Motor neuron (in vitro differentiated cells): ENCODE measurements around the gene CFH. TPM values are rescaled to one million over a fixed set of nuclear protein-coding genes. Genes with fewer than 3 reads are reported as not detected.
"Not testable (repeated sequence)": the region's sequence is repeated elsewhere in the genome, so short reads cannot be mapped to it uniquely, and the experiment has no call there.

Experiments
- ATAC-seq, 8 experiments: fragments of 200-7000 bp; cut with Tn5 transposase; replicated peaks in 6 of 8; 2 replicates each; pipeline ENCODE4 v1.8.0; 2021; ENCODE audit warnings: mild to moderate bottlenecking in 8 of 8, moderate library complexity in 8 of 8
- H3K27ac ChIP-seq, 2 donors: fragments of 250-450 bp; sonication (Bioruptor Pico); 2 replicates each; pipeline ENCODE4 v1.9.0; 2021; ENCODE audit warnings: antibody characterized with exemption in 2 of 2, mild to moderate bottlenecking in 2 of 2, moderate library complexity in 1 of 2
- H3K4me1 ChIP-seq, 2 donors: fragments of 250-450 bp; sonication (Bioruptor Pico); replicated peaks in 1 of 2; 2 replicates each; pipeline ENCODE4 v1.6.1; 2021; ENCODE audit warnings: antibody characterized with exemption in 2 of 2, mild to moderate bottlenecking in 2 of 2, moderate library complexity in 1 of 2
- H3K4me3 ChIP-seq, 5 donors: fragments of 250-450 bp; sonication (Bioruptor Pico); 2 replicates each; pipeline ENCODE4 v1.9.0; 2021; ENCODE audit warnings: antibody characterized with exemption in 5 of 5, mild to moderate bottlenecking in 5 of 5, moderate library complexity in 4 of 5
- WGBS, 10 experiments: fragments of 450-650 bp; shearing (Covaris generic); methylation state at CpG; one replicate each; pipeline ENCODE4 v1.0.0; 2022; 5-methylcytosine and 5-hydroxymethylcytosine counted together
- in situ Hi-C, 9 experiments: fragments of 400-800 bp; cut with MboI; loops; one replicate each; pipeline ENCODE4 v1.15.0; 2021; ENCODE audit warnings: low sequenced_read_pairs in 9 of 9, low pct_unique_long_range_greater_than_20kb in 2 of 9; ENCODE audit not compliant: unreplicated experiment in 9 of 9
- total RNA-seq, 8 experiments: library from RNA; unstranded; fragments of 300-600 nt; gene quantifications; 2 replicates each; pipeline versions ENCODE4 v1.2.3 to v1.2.4, GENCODE V29; 2022

The CFH gene
- total RNA-seq, 8 experiments from 2014 or later, result 0.09 to 174 (median 53.1) TPM; not detected in 2

DNA sequence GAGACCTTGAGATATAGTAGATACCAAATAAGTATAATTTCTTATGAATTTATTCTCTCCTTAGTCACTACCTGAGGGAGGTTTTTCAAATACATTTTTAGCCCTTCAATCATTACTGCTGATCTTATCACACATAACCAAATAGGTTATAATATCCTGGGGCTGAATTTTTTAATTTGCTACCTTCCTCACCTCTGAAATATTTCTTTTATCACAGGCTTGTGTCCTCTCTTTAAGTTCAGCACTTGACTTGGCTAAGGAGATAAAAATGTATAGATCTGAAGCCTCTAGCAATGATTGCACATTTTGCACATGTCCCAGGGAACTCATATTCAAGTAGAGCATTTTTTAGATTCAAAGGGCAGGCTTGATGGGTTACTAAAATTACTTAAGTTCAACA is 23.1 kb downstream of the CFH start:
- no peak for ATAC-seq
- in situ Hi-C loops, result loop anchor here in 6 of 9 experiments (25.0 kb wide), 3 partner anchors 338 to 538 kb away; no protein-coding TSS in a partner anchor
- Histone ChIP-seq H3K27ac (no peak overlapping the region), H3K4me1 (no peaks in the 10 kb centered on the region), H3K4me3 (no peak overlapping the region)

GRCh38 chr1:196677781-196678509 is 26.1 kb downstream of the CFH start:
- Histone ChIP-seq H3K4me1 (no peaks in the 10 kb centered on the region), H3K4me3 (no peak overlapping the region), H3K27ac (no peak overlapping the region)
- ATAC-seq, result no peak
- in situ Hi-C loops, result no loop called here
- WGBS, 10 experiments, result 40 to 81% (median 63%) methylated on average over 1 to 2 of the region's 2 CpGs

DNA sequence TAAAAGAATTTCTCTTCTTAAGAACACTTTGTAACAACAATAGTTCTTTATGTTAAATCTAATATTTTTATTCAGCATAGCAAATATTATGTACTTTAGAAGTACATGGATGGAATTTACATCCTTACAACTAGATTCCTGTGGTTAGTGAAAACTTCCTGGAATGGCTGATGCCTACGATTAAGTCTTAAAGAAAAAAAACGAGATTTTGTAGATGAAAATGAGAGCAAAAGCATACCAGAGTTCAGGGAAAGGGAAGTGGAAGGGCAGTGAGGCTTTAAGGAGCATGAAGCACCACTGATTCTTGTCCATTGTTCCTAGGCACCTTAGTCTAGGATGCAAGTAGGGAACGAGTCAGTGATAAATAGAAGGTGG is 26.7 kb downstream of the CFH start:
- Histone ChIP-seq H3K27ac (no peak overlapping the region), H3K4me3 (no peak overlapping the region), H3K4me1 (no peaks in the 10 kb centered on the region)
- WGBS, 10 experiments, result 9 to 75% (median 55%) methylated on average over 1 to 3 of the region's 3 CpGs; no CpG with 5 or more reads in 1 of the 10 experiments
- in situ Hi-C loops, result no loop called here
- ATAC-seq, result peak in 1 of 8 experiments; percentile 67

DNA sequence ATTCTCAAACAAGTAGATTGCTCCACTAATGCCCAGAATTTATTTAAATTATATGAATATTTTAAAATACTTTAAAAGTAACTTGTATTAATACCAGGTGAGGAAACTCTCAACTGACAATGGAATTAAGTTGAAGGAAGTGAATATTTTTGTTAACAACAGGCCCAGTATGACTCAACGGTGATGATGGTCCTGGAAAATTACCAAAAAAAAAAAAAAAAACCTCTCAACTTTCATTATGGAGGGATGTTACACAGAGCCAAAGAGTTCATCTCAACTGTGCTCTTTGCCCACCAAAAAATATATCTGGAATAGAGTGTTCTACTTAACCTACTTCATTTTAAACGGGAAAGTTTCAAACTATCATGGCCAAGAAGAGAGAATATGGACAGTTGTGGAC is 28.3 kb downstream of the CFH start:
- H3K4me1 ChIP-seq, result no peaks in the 10 kb centered on the region
- in situ Hi-C loops, result no loop called here
- no peak for ATAC-seq
- no peak overlapping the region for H3K4me3 ChIP-seq
- no peak overlapping the region for H3K27ac ChIP-seq
- WGBS, 10 experiments, result 35 to 100% (median 84%) methylated on average over 1 to 2 of the region's 2 CpGs; no CpG with 5 or more reads in 2 of the 10 experiments

DNA sequence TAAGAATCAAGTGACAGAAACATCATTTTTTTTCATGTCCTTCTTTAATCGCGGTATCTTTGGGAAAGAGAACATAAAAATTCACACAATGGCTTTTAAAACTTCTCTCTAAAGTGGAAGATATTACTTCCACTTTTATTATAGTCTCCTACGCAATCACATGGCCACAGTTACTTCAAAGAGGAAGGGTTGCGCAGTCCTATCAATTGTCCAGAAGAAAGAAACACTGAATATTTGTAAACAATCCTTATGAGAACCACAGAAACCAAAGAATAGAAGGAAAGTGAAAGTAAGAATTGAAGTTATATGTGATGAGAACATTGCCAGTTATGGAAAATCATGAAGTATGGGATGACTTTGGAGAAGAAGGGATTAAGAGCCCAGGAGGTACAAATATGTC is 32.6 kb downstream of the CFH start:
- no peak for ATAC-seq
- H3K4me3 ChIP-seq, result no peak overlapping the region
- in situ Hi-C loops, result no loop called here
- H3K4me1 ChIP-seq, result no peaks in the 10 kb centered on the region
- 78 to 100% (median 94%) methylated on average over 1 to 4 of the region's 4 CpGs for WGBS, 10 experiments
- no peak overlapping the region for H3K27ac ChIP-seq

GRCh38 chr1:196685506-196685905 is 33.7 kb downstream of the CFH start:
- no peak overlapping the region for H3K27ac ChIP-seq
- no peaks in the 10 kb centered on the region for H3K4me1 ChIP-seq
- 64 to 100% (median 100%) methylated on average over 1 of the region's 1 CpG; no CpG with 5 or more reads in 2 of the 10 experiments for WGBS, 10 experiments
- no peak for ATAC-seq
- in situ Hi-C loops, result no loop called here
- H3K4me3 ChIP-seq, result no peak overlapping the region

- no peak overlapping the region for H3K27ac ChIP-seq
- H3K4me1 ChIP-seq, result no peaks in the 10 kb centered on the region
- ATAC-seq, result no peak
- WGBS, 10 experiments, result 54 to 100% (median 94%) methylated on average over 1 to 3 of the region's 3 CpGs
- in situ Hi-C loops, result no loop called here
- no peak overlapping the region for H3K4me3 ChIP-seq
Observed at GRCh38 chr1:196689001-196689400, 37.2 kb downstream of the CFH start.

DNA sequence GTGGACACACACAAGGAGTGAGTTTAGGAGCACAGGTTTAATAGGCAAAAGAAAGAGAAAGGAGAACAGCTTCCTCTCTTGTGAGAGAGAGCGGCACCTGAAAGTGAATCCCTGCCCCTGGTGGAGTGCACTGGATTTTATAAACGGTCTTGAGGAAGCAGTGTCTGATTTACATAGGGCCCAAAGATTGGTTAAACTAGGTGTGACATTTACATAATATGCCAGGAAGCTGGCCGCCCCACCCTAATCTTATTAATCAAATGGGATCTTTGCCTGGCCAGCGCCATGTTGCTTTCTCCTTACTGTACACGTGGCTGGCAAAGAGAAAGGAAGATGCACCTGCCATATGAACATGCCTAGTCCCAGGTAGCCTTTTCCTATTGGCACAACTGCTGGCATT is 38.7 kb downstream of the CFH start:
- in situ Hi-C loops, result no loop called here
- no peak for ATAC-seq
- no peaks in the 10 kb centered on the region for H3K4me1 ChIP-seq
- H3K4me3 ChIP-seq, result no peak overlapping the region
- 35 to 100% (median 81%) methylated on average over 1 to 5 of the region's 5 CpGs; no CpG with 5 or more reads in 2 of the 10 experiments for WGBS, 10 experiments
- no peak overlapping the region for H3K27ac ChIP-seq

DNA sequence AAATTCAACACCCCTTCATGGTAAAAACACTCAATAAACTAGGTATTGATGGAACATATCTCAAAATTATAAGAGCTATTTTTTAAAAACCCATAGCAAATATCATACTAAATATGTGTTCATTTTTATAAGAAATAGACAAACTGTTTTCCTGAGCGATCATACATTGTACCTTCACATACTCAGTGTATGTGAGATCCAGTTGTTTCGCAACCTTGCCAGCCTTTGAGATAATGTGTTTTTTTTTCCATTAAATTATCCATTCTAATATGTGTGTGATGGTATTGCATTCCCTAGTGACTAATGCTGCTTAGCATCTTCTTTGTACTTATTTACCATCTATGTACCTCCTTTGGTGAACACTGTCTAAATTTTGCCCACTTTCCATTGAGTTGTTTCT is 47.1 kb downstream of the CFH start:
- no peaks in the 10 kb centered on the region for H3K4me1 ChIP-seq
- no peak for ATAC-seq
- H3K27ac ChIP-seq, result no peak overlapping the region
- 80 to 100% (median 98%) methylated on average over 1 to 2 of the region's 2 CpGs; no CpG with 5 or more reads in 2 of the 10 experiments for WGBS, 10 experiments
- in situ Hi-C loops, result no loop called here
- H3K4me3 ChIP-seq, result no peak overlapping the region

- no peak overlapping the region for H3K27ac ChIP-seq
- H3K4me3 ChIP-seq, result no peak overlapping the region
- in situ Hi-C loops, result no loop called here
- no peaks in the 10 kb centered on the region for H3K4me1 ChIP-seq
- ATAC-seq, result no peak
- WGBS, 10 experiments, result 67 to 78% (median 78%) methylated on average over 1 of the region's 1 CpG; no CpG with 5 or more reads in 7 of the 10 experiments
Observed at GRCh38 chr1:196701144-196701543, 49.3 kb downstream of the CFH start.

- ATAC-seq, result not testable (repeated sequence)
- WGBS, 10 experiments, result 40 to 100% (median 91%) methylated on average over 1 to 2 of the region's 2 CpGs; no CpG with 5 or more reads in 3 of the 10 experiments
Observed at GRCh38 chr1:196709892-196710291, 58.0 kb downstream of the CFH start.

DNA sequence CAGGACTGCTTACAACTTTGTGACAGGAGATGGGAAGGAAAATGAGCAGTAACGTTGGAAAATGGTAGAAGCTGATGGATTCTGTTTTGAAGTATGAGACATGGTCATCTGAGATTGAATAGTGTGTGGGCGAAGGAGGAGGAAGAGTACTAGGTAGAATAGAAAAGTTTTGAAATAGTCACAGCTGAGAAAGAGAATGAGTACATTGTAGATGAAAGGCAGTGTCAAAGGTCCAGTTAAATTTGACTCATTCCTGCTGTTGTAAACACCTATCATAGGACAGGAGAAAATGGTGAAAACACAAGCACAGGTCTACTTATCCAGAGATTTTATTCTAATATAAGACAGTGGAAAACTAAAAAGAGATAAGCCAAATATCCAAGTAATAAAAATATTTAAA is 66.0 kb downstream of the CFH start:
- Histone ChIP-seq H3K4me1 (no peaks in the 10 kb centered on the region), H3K27ac (no peak overlapping the region), H3K4me3 (no peak overlapping the region)
- in situ Hi-C loops, result no loop called here
- 46 to 90% (median 72%) methylated on average over 2 of the region's 2 CpGs; no CpG with 5 or more reads in 1 of the 10 experiments for WGBS, 10 experiments
- ATAC-seq, result no peak

More at GRCh38 chr1:196709892-196710291, 58.0 kb downstream of the CFH start:
- H3K4me3 ChIP-seq, H3K4me1 ChIP-seq, in situ Hi-C loops, H3K27ac ChIP-seq: not testable (repeated sequence)

- 26 to 100% (median 71%) methylated on average over 1 to 14 of the region's 14 CpGs; no CpG with 5 or more reads in 1 of the 10 experiments for WGBS, 10 experiments
Observed at GRCh38 chr1:196723325-196724185, 71.7 kb downstream of the CFH start.

More at GRCh38 chr1:196723325-196724185, 71.7 kb downstream of the CFH start:
- no peak overlapping the region for H3K27ac ChIP-seq
- peak in 4 of 8 experiments; percentile 39 to 85 (median 59) for ATAC-seq
- in situ Hi-C loops, result no loop called here
- no peaks in the 10 kb centered on the region for H3K4me1 ChIP-seq
- no peak overlapping the region for H3K4me3 ChIP-seq
